Inflammatory macrophage (primary cell): ENCODE results near the gene AGFG1.
"Not testable (repeated sequence)": the region's sequence is repeated elsewhere in the genome, so short reads cannot be mapped to it uniquely, and the experiment has no call there.

Experiments
- DNase-seq, 2 donors: peaks; one replicate each; pipeline ENCODE4 v3.0.0-alpha.2; 2020 to 2022

AGFG1 gene

DNA sequence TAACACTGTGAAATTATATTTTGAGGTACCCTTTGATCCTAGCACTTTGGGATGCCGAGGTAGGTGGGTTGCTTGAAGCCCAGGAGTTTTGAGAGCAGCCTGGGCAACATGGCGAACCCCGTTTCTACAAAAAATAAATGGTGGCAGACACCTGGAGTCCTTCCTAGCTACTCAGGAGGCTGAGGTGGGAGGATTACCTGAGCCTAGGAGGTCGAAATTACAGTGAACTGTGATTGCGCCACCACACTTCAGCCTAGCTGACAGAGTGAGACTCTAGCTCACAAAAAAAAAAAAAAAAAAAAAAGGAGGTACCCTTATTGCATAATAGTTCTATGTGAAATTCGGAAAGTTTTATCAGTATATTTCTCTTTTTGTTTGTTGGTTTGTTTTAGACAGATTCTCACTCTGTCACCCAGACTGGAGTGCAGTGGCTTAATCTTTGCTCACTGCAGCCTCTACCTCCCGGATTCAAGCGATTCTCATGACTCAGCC, 67.6 kb downstream of the AGFG1 start:
- DNase-seq, result no peak

DNA sequence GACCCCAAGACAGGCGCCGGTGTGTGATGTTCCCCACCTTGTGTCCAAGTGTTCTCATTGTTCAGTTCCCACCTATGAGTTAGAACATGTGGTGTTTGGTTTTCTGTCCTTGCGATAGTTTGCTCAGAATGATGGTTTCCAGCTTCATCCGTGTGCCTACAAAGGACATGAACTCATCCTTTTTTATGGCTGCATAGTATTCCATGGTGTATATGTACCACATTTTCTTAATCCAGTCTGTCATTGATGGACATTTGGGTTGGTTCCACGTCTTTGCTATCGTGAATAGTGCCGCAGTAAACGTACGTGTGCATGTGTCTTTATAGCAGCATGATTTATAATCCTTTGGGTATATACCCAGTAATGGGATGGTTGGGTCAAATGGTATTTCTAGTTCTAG, 68.4 kb downstream of the AGFG1 start:
- not testable (repeated sequence) for DNase-seq

DNA sequence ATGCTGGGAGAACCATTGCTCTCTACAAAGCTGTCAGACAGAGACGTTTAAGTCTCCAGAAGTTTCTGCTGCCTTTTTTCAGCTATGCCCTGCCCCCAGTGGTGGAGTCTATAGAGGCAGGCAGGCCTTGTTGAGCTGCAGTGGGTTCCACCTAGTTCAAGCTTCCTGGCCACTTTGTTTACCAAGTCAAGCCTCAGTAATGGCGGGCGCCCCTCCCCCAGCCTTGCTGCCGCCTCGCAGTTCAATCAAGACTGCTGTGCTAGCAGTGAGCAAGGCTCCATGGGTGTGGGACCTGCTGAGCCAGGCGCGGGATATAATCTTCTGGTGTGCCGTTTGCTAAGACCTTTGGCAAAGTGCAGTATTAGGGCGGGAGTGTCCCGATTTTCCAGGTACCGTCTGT, 74.0 kb downstream of the AGFG1 start:
- DNase-seq, result no peak

DNA sequence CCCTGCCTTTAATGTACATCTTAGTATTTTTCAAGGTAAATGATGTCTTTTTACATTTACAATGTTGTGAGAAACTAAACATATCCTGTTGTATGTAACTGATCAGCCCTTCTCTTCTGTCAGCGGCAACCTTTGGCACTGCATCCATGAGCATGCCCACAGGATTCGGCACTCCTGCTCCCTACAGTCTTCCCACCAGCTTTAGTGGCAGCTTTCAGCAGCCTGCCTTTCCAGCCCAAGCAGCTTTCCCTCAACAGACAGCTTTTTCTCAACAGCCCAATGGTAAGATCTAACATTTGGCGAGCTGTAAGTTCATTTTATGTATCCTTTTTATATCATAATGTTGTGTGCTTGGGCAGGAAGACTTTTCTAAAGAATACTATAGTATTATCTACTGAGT, 79.9 kb downstream of the AGFG1 start:
- DNase-seq, result no peak

DNA sequence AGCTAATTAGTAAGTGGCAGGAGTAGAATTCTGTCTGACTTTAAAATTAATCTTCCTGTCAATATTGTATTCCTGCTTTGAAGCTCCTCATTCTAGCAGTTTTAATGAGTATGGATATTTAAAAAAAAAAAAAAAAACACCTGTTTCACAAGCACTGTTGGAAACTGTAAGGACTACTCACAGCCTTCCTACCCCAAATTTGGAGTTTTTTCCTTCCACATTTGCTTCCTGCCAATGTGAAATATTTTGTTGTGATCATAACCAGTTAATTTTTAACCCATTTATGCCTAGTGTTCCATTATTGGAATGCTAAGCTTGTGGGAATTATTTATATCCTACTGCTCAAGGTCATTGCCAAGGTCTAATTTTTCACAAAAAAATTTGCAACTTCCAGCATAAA, 90.6 kb downstream of the AGFG1 start:
- DNase-seq, result no peak

DNA sequence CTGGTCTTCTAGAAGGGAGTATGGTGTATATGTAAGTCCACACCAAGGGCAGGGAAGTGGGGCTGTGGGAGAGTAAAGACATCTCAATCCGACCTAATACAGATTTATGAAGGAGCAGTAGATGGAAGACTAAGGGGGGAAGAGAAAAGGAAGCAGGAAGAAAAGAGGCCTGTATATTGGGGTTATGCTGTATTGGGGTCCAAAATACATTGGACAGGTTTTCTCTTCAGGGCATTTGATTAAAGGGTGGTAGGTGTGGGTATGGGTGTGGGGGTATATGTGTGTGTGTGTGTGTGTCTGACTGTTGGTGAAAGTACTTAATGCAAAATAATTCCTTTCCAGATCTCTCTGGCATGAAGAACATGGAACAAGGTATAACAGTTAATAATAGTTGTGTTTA, 93.1 kb downstream of the AGFG1 start:
- DNase-seq, result no peak

DNA sequence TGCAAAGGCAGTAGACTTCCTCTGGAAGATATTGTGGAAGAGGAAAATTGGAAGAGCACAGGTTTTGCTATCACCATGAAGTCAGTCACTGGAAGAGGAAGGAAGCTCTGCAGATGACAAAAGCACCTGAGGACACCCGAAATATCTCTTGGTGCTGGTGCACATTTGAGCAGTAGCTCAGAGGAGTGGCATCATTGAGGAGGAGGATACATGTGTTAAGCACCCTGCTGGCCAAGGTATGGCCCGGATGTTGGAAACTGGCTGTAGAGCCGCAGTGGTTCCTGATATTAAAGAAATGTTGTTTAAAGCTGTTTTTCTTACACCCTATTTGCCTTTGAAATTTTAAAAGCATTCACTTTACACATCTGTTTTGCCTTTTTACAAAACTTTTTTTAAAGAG, 94.1 kb downstream of the AGFG1 start:
- no peak for DNase-seq

DNA sequence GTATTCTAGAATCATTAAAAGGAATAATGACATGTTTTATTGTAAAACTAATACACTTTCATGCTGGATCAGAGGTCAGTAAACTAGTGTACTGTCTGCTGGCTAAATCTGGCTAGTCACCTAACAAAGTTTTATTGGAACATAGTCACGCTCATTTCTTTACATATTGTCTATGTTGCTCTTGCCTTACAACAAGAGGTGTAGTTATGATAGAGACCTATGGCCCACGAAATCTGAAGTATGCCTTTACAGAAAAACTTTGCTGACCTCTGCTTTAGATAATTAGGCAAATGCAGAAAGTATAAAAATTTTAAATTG, 96.9 kb downstream of the AGFG1 start:
- no peak for DNase-seq

DNA sequence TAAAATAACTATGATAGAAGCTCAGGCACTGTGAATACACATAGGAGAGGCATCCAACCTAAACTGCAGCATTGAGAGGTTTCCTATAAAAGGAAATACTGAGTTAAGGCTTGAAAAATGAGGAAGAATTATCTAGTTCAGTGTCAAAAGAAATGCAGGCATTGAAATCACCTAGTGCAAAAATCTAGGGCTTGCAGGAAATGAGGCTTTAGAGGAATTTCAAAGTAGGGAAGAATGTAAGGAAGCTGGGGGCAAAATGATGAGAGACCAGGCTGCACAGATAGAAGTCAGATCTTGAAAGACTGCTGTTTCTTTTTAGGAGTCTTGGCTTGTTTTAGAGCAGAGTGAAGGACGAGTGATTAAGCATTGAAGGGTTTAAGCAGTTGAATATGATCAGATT, 98.7 kb downstream of the AGFG1 start:
- no peak for DNase-seq

DNA sequence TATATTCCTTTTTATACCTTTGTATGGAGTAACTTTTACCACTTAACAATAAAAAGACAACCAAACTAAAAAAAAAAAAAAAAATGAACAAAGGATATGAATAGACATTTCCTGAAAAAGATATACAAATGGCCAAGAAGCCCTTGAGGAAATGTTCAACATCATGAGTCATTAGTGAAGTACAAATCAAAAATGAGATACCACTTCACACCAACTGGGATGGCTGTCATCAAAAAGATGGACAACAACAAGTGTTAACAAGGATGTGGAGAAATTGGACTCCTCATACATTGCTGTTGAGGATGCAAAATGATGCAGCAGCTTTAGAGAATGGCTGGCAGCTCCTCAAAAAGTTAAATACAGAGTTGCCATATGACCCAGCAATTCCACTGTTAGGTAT, 104.2 kb downstream of the AGFG1 start:
- DNase-seq, result no peak

DNA sequence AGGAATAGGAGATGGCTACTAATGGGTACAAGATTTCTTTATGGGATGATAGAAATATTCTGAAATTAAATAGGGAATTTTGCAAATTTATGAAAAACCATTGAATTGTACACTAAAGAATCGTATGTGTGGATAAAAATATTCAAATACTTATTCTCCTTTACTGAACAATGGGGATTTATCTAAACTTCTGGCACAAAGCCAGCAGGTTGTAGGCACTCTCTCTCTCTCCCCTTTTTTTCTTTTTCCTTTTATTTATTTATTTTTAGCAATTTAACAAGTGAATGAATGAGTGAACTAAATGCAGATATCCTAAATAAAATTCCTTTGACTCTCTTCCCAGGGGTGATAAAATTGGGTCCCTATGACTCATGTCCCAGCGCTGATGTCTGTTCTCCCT, 104.9 kb downstream of the AGFG1 start:
- no peak for DNase-seq

DNA sequence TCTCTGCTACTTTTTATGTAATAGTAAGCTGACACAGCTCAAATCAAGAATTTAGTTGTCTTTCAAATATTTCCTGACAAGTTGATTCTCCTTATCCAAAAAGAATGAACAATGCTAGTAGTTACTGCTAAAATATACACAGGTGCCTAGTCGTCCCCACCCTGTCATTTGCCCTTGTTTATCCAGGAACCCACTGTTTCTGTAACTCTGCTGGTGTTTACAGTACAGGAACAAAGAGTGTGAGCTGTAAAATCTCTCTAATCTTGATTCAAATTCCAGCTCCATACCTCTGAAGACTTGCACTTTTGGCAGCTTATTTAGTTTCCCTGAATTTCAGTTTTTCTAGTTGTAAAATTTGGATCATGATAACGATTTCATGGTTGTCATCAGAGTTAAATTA, 105.6 kb downstream of the AGFG1 start:
- DNase-seq, result no peak

DNA sequence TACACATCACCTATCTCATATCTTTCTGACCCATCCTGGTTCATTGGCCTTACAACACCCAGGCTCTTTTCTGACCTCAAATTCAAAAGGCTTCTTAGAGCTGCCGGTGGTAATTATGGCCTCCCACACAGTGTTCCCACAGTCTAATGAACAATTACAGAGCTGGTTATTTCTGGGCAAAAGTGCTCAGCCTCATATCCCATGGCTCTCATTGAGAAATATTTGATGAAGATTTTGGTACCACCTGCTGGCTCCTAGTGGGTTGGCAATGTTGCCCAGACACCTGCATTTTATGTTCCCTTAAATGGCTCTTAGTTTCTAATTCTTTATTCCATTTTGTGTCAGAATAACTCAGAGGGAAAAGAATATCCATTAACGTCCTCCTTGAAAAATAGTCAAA, 106.7 kb downstream of the AGFG1 start:
- no peak for DNase-seq

DNA sequence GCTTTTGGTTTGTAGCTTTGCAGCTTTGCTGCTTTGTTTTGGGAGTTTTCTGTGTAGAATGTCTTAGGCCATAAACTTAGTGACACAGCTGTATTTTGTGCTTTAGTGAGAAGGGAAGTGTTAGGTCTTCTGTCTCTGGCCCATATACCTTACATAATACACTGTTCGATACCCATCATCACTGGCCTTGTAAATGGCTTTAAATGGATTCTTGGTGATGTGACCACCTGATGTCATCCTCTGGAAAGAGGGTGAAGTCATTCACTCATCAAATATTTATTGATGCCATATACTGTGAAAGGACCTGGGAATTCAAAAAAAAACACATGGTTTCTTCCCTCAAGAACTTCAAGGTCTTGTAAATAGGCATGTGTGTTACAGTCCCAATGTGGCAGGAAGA, 107.8 kb downstream of the AGFG1 start:
- DNase-seq, result no peak

DNA sequence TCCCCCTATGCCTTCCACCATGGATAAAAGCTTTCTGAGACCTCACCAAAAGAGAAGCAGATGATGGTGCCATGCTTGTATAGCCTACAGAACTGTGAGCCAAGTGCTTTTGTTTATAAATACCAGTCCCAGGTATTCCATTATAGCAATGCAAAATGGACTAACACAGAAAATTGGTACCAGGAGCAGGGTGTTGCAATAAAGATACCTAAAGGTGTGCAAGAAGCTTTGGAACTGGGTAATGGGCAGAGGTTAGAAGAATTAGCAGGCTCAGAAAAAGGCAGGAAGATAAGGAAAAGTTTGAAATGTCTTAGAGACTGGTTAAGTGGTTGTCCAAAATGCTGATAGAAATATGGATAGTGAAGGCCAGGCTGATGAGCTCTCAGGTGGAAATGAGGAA, 110.4 kb downstream of the AGFG1 start:
- no peak for DNase-seq

DNA sequence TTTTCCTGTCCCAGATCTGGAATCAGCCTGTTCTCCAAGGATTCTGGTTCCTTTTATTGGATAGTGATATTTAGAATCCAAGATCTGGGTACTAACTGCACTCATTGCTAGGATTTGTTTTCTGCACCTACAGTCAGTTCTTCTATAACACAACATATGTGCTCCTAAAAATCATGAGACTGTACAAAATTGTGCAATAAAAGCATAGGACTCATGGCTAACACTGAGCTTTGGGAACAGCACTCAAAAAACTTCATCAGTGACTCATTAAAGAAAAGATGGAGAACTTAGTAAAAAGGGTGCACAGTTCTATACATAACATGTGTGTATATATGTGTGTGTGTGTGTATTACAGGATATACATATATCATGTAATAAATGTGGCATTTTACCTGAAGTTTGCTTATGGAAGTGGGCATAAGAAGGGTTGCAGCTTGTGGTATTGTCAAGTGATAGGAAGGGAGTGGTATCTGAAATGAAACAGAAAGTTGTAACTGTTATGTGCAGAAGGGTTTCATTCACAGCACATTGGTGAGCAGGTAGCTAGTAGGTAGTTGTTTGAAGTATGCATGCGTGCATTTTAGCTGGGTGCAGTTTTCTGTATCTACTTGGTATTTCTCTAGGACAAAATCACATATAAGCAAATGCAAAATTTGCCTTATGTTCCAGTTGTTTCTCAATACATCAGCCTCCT, 120.9 kb downstream of the AGFG1 start:
- no peak for DNase-seq

DNA sequence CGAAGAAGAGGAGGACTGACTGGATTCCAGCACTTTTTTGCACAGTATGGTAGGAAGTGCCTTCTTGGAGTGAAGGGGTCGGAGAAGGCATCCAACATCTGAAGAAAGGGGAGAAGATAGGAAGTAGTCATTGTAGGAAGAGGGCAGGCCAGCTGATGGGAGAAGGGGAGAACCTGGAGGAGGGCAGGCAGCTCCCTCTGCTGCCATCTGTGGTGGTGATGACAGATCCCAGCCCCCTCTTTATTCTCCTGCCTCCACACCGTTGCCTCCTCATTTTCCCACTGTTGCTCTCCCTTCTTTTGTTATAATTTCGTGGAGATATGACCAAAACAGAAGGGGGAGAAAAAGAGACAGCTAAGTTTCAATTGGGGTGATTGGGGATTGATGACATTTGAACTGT, 123.8 kb downstream of the AGFG1 start:
- DNase-seq, result no peak

DNA sequence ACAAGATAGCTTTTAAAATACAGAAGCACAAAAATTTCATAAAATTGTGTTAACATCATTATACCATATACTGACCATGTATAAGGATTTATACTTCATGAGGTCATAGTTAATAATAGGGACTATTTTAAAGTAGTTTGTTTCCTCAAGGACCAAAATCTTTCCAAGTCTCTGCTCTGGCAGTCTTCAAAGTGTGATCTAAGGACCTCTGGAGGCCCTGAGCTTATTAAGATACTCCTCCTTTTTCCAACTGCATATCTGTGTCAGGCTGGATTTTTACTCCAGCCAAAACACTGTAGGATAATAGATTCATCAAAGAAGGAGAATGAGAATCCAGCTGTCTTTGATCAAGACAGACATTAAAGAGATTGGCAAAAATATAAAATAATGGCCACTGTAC, 125.1 kb downstream of the AGFG1 start:
- DNase-seq, result no peak

DNA sequence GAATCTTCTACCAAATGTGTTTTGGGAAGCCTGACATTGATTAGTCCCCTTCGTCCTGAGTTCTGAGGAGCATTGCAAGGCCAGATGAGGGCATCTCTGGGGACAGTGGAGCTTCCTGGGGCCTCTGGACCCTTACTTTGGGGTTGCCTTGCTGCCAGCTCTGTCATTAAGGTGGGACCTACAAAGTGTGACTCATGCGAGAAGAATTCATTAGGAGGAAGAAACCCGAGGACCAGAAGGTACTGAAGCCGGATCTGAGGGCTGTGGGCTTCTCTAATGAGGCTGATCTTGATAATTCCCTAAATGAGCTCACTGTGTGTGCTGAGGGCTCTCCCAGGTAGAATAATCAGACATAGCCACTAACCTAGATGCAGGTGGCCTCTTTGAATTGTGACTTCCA, 126.0 kb downstream of the AGFG1 start:
- DNase-seq, result no peak

DNA sequence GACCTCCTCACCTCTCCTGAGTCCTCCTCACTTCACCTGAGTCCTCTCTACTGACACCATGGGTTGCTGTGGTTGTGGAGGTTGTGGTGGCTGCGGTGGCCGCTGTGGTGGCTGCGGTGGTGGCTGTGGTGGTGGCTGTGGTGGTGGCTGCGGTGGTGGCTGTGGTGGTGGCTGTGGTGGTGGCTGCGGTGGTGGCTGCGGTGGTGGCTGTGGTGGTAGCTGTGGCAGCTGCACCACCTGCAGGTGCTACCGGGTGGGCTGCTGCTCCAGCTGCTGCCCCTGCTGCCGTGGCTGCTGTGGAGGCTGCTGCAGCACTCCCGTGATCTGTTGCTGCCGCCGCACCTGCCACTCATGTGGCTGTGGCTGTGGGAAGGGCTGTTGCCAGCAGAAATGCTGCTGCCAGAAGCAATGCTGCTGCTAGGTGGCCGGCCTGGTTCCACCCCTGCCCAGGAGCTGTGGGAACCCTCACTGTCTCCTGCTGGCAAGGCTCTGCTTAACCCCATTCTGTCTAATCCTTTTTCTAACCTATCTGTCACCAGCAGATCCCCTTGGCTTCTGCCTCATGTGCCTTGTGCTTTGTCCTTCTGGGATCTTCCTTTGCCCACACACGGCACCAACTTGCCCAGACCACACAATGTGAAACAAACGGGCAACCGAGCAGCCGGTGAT, 127.0 kb downstream of the AGFG1 start, which contains the start of gene SCYGR2:
SCYGR2 (plus strand) TSS at position 59 of the 669 bp plus-strand sequence; CDS start at position 59, 0 bp downstream.
- DNase-seq, result not testable (repeated sequence)

DNA sequence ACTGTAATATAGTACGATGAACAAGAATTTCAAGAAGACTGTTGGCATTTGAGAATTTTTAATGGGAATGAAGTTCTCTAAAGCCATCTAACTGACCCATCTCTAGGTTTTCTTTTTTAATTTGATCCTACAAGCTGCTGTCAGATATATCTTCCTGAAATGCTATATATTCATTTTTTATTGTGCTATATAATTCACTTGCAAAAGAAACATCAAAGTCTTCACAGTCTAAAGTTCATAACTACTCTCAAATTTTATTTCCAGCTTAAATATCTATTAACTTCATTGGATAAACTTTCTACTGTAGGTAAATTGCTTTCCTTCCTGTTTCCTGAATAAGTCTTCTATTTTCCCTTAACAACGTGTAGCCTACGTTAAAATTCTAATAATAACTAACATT, 130.4 kb downstream of the AGFG1 start:
- no peak for DNase-seq

DNA sequence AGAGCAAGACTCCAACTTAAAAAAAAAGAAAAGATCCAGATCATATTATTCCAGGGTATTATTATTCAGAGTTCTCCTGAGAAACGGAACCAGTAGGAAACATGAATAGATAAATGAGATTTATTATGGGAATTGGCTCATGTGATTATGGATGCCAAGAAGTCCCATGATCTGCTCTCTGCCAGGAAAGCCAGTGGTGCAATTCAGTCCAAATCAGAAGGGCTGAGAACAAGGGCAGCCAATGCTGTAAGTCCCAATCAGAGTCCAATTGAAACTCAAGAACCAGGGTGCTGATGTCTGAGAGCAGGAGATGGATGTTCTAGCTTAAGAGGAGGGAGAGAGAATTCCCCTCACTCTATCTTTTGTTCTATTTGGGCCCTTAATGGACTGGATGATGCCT, 134.5 kb downstream of the AGFG1 start:
- DNase-seq, result no peak

DNA sequence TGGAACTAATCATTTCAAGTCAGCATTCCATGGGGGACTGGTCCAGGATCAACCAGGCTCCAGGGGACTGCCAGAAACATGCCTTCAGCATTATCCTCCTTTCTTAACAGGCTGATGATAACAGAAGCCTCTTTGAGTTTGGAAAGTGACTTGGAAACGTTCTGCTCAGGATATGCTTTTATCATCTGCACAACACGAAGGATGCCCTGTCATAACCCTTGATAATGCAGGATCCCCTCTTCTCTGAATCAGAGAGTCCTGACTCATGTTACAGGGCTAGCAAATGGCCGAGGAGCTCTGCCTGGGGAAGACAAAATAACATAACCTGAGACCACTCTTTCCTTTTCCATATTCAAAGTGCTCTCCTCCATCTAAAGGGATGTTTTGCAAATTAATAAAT, 136.0 kb downstream of the AGFG1 start:
- DNase-seq, result peak in 1 of 2 donors; percentile 15

DNA sequence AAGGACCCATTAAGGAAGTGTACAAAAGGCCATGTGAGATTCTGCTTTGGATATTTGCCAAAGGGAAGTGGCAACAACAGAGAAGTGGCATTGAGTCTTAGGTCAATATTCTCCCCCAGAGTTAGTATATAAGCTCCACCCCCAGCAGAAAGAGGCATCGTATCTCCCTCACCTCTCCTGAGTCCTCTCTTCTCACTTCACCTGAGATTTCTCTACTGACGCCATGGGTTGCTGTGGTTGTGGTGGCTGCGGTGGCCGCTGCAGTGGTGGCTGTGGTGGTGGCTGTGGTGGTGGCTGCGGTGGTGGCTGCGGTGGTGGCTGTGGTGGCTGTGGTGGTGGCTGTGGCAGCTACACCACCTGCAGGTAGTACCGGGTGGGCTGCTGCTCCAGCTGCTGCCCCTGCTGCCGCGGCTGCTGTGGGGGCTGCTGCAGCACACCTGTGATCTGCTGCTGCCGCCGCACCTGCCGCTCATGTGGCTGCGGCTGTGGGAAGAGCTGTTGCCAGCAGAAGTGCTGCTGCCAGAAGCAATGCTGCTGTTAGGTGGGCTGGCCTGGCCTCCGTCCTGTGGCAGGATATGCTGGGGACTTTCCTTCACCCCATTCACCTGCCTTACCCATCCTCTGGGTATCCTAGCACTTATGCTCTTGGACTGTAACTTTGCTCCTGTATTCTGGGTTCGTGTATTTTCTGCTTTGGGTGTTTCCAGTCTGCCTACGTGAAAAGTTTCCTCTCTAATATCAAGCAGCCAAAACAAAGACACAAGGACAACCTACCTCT, 136.8 kb downstream of the AGFG1 start:
- peak; percentile 90 to 93 for DNase-seq
